Measurements from ENCODE around the gene CHN2. TPM values are rescaled to one million over a fixed set of nuclear protein-coding genes. Genes with fewer than 3 reads are reported as not detected.
A peak's percentile ranks its signal among the peaks of the same experiment; 100 is the strongest.

CHN2 gene
- total RNA-seq, 4 donors from 2014 or later = 5.6 to 36.7 (median 16.8) TPM

DNA sequence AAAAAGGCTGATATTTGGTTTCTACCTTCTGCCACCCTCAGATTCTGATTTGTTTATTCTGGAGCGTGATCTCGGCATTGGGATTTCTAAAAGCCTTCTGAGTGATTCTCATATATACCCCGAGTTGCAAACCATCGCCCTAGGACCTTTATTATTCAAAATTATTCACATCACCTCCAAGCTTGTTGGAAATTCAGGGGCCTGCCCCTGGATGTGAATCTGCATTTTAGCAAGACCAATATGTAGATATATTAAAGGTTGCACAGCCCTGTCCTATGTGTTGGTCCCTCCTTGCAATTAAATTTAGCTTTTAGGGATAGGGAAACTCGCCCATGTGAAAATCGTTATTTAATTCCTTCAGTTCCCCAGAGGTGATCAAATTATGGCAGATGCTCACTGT lies 9.0 kb upstream of the CHN2 start:
- WGBS, 2 donors (ENCODE audit: low coverage in 1 of 2) = 86% methylated on average over 3 to 6 of the region's 6 CpGs
- no peak for DNase-seq

DNA sequence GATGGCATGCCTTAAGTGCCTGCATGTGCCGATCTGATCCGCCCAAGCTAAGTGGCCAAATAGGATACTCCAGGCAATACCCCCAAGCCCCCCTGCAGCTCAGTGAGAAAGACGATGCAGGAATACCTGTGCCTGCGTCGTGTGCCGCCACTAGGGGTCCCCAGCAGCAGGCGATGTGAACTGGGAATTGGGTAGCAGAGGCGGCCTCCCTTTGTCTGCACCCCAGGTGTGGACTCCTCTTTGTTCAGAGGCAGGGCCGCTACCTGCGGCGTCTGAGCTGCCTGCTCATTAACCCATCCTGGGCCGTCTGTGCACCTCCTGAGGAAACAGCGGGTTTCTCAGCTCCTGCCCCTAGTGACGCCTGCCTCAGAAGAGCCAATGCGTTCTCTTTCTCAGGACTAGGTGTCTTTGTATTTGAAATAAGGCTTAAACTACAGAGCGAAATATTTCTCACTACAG lies 4.8 kb upstream of the CHN2 start:
- Histone ChIP-seq H3K27me3 (peaks cover 4% of the 10 kb centered on the region), H3K4me1 (peaks cover 0 to 18% (median 16%) of the 10 kb centered on the region in 4 donors), H3K36me3 (no peaks in the 10 kb centered on the region), H3K9me3 (no peaks in the 10 kb centered on the region), H3K4me3 (peak overlapping the region in 1 of 4 donors; percentile 30), H3K27ac (peak overlapping the region in 2 of 4 donors; percentile 7 to 33)
- in situ Hi-C loops (cut with MboI; ENCODE audit: low pct_ligation_motif_present in 1 of 4, low pct_unique_long_range_greater_than_20kb in 1 of 4, low sequenced_read_pairs in 3 of 4) (loop anchor here (5.0 to 25.0 kb wide), 3 partner anchors 215 to 223 kb away; no protein-coding TSS in a partner anchor), intact Hi-C loops (cut with DNase I; ENCODE audit: low total_unique reads) (loop anchor here (2.0 kb wide), 1 partner anchor 217 kb away; no protein-coding TSS in a partner anchor)
- DNase-seq = peak; percentile 67
- TF ChIP-seq, protein P1, sequence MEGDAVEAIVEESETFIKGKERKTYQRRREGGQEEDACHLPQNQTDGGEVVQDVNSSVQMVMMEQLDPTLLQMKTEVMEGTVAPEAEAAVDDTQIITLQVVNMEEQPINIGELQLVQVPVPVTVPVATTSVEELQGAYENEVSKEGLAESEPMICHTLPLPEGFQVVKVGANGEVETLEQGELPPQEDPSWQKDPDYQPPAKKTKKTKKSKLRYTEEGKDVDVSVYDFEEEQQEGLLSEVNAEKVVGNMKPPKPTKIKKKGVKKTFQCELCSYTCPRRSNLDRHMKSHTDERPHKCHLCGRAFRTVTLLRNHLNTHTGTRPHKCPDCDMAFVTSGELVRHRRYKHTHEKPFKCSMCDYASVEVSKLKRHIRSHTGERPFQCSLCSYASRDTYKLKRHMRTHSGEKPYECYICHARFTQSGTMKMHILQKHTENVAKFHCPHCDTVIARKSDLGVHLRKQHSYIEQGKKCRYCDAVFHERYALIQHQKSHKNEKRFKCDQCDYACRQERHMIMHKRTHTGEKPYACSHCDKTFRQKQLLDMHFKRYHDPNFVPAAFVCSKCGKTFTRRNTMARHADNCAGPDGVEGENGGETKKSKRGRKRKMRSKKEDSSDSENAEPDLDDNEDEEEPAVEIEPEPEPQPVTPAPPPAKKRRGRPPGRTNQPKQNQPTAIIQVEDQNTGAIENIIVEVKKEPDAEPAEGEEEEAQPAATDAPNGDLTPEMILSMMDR (IDR thresholded peaks at IDR 0.05) = peak; percentile 77 to 87 (median 82)
- no peak for TF ChIP-seq POLR2A (IDR thresholded peaks at IDR 0.05)
- WGBS, 2 donors (ENCODE audit: low coverage in 1 of 2) = 13 to 14% methylated on average over 1 to 16 of the region's 16 CpGs

More for the DNA sequence above, 9.0 kb upstream of the CHN2 start:
- TF ChIP-seq POLR2AphosphoS5 (IDR thresholded peaks at IDR 0.05) (no peak), EP300 (IDR thresholded peaks at IDR 0.05; ENCODE audit: low read depth) (no peak), POLR2A (IDR thresholded peaks at IDR 0.05) (no peak)
- TF ChIP-seq, protein P1 (IDR thresholded peaks at IDR 0.05) = no peak
- Histone ChIP-seq H3K27me3 (no peaks in the 10 kb centered on the region), H3K27ac (no peak overlapping the region), H3K36me3 (no peaks in the 10 kb centered on the region), H3K4me3 (no peak overlapping the region), H3K4me1 (peaks cover 0 to 11% (median 10%) of the 10 kb centered on the region in 4 donors), H3K9me3 (no peaks in the 10 kb centered on the region)
- intact Hi-C loops (cut with DNase I; ENCODE audit: low total_unique reads) = no loop called here
- in situ Hi-C loops (cut with MboI; ENCODE audit: low pct_ligation_motif_present in 1 of 4, low pct_unique_long_range_greater_than_20kb in 1 of 4, low sequenced_read_pairs in 3 of 4) = loop anchor here in 1 of 4 donors (25.0 kb wide), 1 partner anchor 227 kb away; no protein-coding TSS in a partner anchor

DNA sequence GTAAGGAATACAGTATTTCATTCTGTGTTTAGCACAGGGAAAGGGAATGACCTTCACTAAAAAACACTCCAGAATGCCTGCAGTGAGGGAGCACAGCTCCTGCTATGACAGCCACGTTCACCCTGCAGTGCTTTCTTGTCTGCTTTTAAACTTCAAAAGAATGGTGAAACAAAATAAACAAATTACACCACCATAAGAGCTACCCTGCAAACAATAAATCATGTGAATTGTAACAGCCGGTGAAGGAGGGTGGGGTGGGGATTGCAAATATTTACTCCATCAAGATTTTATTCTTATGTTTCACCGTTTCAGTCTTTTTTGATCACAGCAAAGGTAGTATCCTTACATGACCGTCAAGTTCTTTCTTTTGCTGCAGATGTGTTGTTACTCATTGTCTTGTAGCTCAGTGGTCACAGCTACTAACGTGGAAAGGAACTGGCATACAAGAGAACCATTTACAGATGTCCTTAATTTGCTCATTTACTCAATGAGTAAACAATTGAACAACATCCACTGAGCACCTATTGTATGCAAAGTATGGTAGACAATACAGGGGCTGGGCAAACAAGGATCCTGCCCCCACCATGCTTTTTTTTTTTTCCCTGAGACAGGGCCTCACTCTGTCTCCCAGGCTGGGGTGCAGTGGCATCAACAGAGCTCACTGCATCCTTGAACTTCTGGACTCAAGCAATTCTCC lies 4.1 kb upstream of the CHN2 start:
- peaks cover 9% of the 10 kb centered on the region for H3K27me3 ChIP-seq
- no peaks in the 10 kb centered on the region for H3K36me3 ChIP-seq
- H3K4me3 ChIP-seq = no peak overlapping the region
- peak overlapping the region in 2 of 4 donors; percentile 7 to 33 for H3K27ac ChIP-seq
- intact Hi-C loops (cut with DNase I; ENCODE audit: low total_unique reads) = loop anchor here (2.0 kb wide), 1 partner anchor 216 kb away; no protein-coding TSS in a partner anchor
- TF ChIP-seq, protein P1 (IDR thresholded peaks at IDR 0.05) = no peak
- no peak for TF ChIP-seq POLR2AphosphoS5 (IDR thresholded peaks at IDR 0.05)
- no peaks in the 10 kb centered on the region for H3K9me3 ChIP-seq
- H3K4me1 ChIP-seq = peaks cover 0 to 21% (median 17%) of the 10 kb centered on the region in 4 donors
- 37 to 80% methylated on average over 4 to 5 of the region's 5 CpGs for WGBS, 2 donors (ENCODE audit: low coverage in 1 of 2)
- in situ Hi-C loops (cut with MboI; ENCODE audit: low pct_ligation_motif_present in 1 of 4, low pct_unique_long_range_greater_than_20kb in 1 of 4, low sequenced_read_pairs in 3 of 4) = loop anchor here (5.0 to 25.0 kb wide), 3 partner anchors 214 to 222 kb away; no protein-coding TSS in a partner anchor
- DNase-seq = no peak

- H3K36me3 ChIP-seq = no peaks in the 10 kb centered on the region
- in situ Hi-C loops (cut with MboI; ENCODE audit: low pct_ligation_motif_present in 1 of 4, low pct_unique_long_range_greater_than_20kb in 1 of 4, low sequenced_read_pairs in 3 of 4) = loop anchor here (5.0 to 25.0 kb wide), 3 partner anchors 212 to 220 kb away; no protein-coding TSS in a partner anchor
- H3K4me1 ChIP-seq = peaks cover 0 to 33% (median 17%) of the 10 kb centered on the region in 4 donors
- no peak overlapping the region for H3K4me3 ChIP-seq
- no peak for DNase-seq
- no peak overlapping the region for H3K27ac ChIP-seq
- H3K9me3 ChIP-seq = no peaks in the 10 kb centered on the region
- intact Hi-C loops (cut with DNase I; ENCODE audit: low total_unique reads) = no loop called here
- H3K27me3 ChIP-seq = peaks cover 15% of the 10 kb centered on the region
- TF ChIP-seq POLR2A (IDR thresholded peaks at IDR 0.05) (no peak), POLR2AphosphoS5 (IDR thresholded peaks at IDR 0.05) (no peak), EP300 (IDR thresholded peaks at IDR 0.05; ENCODE audit: low read depth) (no peak)
- TF ChIP-seq, protein P1 (IDR thresholded peaks at IDR 0.05) = no peak
- 100% methylated on average over 1 of the region's 1 CpG for WGBS, 2 donors (ENCODE audit: low coverage in 1 of 2)
Measured at GRCh38 chr7:29192323-29192722, 2.3 kb upstream of the CHN2 start.

Measured in transverse colon (tissue), 4 donors.